ENCODE data around the gene PSMB8. TPM values are rescaled to one million over a fixed set of nuclear protein-coding genes. Genes with fewer than 3 reads are reported as not detected.

PSMB8 gene
- total RNA-seq, 3 donors from 2014 or later (not counting 1 experiment from before 2014, with no cell fraction given): 160 to 170 (median 161) TPM

DNA sequence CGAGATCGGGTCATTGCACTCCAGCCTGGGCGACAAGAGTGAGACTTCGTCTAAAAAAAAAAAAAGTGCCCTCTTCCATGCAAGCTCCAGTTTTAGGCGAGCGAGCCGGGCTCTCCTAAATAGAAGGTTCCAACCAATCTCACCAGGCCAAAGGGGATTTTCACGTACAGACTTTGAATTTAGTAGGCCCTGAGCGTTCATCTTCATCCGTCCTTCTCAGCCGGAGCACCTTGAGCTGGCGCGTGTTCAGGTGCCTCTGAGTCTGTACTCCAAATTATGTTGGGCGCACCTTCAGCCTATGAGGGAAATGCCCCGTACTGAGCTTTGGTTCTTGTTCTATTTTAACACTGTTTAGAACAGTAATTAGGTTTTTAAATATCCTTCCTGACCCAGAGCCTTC is 4.5 kb downstream of the PSMB8 start:
- H3K27ac ChIP-seq (ENCODE audit: low read length): peak overlapping the region; percentile 64
- Mint-ChIP-seq H3K36me3 (peaks cover 29% of the 10 kb centered on the region), H3K9me3 (no peaks in the 10 kb centered on the region), H3K4me3 (no peak overlapping the region), H3K27ac (peak overlapping the region; percentile 96 to 100), H3K27me3 (ENCODE audit: low read depth in 2 of 2) (no peaks in the 10 kb centered on the region), H3K4me1 (peaks cover 69 to 84% of the 10 kb centered on the region in 2 donors)
- H3K27me3 ChIP-seq (ENCODE audit: control insufficient read depth, insufficient read depth, low read length): no peaks in the 10 kb centered on the region
- intact Hi-C loops (cut with micrococcal nuclease): no loop called here
- H3K9me3 ChIP-seq (ENCODE audit: control insufficient read depth, insufficient read depth, low read length): no peaks in the 10 kb centered on the region
- TF ChIP-seq, protein P1, sequence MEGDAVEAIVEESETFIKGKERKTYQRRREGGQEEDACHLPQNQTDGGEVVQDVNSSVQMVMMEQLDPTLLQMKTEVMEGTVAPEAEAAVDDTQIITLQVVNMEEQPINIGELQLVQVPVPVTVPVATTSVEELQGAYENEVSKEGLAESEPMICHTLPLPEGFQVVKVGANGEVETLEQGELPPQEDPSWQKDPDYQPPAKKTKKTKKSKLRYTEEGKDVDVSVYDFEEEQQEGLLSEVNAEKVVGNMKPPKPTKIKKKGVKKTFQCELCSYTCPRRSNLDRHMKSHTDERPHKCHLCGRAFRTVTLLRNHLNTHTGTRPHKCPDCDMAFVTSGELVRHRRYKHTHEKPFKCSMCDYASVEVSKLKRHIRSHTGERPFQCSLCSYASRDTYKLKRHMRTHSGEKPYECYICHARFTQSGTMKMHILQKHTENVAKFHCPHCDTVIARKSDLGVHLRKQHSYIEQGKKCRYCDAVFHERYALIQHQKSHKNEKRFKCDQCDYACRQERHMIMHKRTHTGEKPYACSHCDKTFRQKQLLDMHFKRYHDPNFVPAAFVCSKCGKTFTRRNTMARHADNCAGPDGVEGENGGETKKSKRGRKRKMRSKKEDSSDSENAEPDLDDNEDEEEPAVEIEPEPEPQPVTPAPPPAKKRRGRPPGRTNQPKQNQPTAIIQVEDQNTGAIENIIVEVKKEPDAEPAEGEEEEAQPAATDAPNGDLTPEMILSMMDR (IDR thresholded peaks at IDR 0.05): no peak
- no peak overlapping the region for H3K4me3 ChIP-seq (ENCODE audit: low read length)
- WGBS (ENCODE audit: insufficient coverage): 94% methylated on average over 14 of the region's 15 CpGs
- DNase-seq (no peak), ATAC-seq (no peak)
- peaks cover 56% of the 10 kb centered on the region for H3K36me3 ChIP-seq (ENCODE audit: control insufficient read depth, insufficient read depth, low read length)
- peaks cover 46% of the 10 kb centered on the region for H3K4me1 ChIP-seq (ENCODE audit: control insufficient read depth, insufficient read depth, low read length)

DNA sequence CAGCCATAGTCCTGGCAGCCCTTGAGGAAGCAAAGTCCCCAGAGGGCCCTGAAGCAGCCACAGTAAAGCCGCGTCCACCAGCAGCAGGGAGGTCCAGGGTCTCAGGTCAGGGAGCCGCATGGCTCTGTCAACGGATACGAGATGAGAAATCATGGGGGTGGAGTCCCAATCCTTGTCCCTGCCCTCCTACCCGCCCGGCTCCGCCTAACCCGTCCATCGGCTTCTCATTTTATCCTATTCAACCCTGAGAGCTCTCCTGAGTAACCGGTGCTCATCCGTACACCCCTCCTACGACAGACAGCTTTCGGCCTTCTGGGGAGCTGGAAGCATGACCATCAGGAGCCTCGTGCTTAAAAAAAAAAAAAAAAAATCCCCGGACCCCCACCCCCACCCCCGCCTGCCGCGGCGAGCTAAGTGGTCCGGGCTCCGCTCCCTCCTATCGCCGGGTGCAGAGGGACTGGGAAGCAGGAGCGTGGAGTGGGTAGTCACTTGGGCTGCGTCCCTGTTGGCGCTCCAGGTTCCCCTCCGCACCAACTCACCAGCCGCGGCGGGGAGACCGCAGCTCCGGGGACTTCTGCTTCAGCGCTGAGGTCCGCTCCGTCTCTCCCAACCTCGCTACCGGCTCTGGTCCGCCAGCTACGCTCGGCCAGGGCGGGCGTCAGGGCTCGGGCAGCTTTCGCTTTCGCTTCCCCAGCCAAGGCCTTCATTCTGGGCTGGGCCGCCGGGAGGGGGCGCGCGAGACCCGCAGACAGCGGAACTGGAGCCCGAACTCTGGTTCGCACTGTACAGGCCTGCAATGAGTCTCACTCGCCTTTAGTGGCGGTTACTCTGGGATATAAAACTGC is 5.5 kb downstream of the PSMB8 start, which contains the start of gene TAP2:
TSS of gene TAP2 (minus strand) at position 626 of the 845 bp plus-strand sequence. CDS start at position 120, 506 bp downstream.
- peak within 1 kb of the TSS; percentile 95 for H3K4me3 Mint-ChIP-seq
- ATAC-seq (peak; percentile 88 to 99 (median 88)), DNase-seq (peak; percentile 97 to 99)
- 0% methylated on average over 48 of the region's 57 CpGs for WGBS (ENCODE audit: insufficient coverage)
- intact Hi-C loops (cut with micrococcal nuclease): loop anchor here (1.0 kb wide), 2 partner anchors 16 to 30 kb away; partner anchors contain the start of gene PSMB9
- Histone ChIP-seq H3K27me3 (ENCODE audit: control insufficient read depth, insufficient read depth, low read length) (no peaks in the 10 kb centered on the region), H3K27ac (ENCODE audit: low read length) (peak within 1 kb of the TSS; percentile 80), H3K4me3 (ENCODE audit: low read length) (peak within 1 kb of the TSS; percentile 63), H3K36me3 (ENCODE audit: control insufficient read depth, insufficient read depth, low read length) (peaks cover 66% of the 10 kb centered on the region), H3K4me1 (ENCODE audit: control insufficient read depth, insufficient read depth, low read length) (peaks cover 46% of the 10 kb centered on the region), H3K9me3 (ENCODE audit: control insufficient read depth, insufficient read depth, low read length) (no peaks in the 10 kb centered on the region)
- TF ChIP-seq, protein P1 (IDR thresholded peaks at IDR 0.05): peak; percentile 91
- peak within 1 kb of the TSS; percentile 96 to 100 for H3K27ac Mint-ChIP-seq
- peaks cover 69 to 84% of the 10 kb centered on the region in 2 donors for H3K4me1 Mint-ChIP-seq
- peaks cover 36% of the 10 kb centered on the region for H3K36me3 Mint-ChIP-seq
- no peaks in the 10 kb centered on the region for H3K9me3 Mint-ChIP-seq
- H3K27me3 Mint-ChIP-seq (ENCODE audit: low read depth in 2 of 2): no peaks in the 10 kb centered on the region

DNA sequence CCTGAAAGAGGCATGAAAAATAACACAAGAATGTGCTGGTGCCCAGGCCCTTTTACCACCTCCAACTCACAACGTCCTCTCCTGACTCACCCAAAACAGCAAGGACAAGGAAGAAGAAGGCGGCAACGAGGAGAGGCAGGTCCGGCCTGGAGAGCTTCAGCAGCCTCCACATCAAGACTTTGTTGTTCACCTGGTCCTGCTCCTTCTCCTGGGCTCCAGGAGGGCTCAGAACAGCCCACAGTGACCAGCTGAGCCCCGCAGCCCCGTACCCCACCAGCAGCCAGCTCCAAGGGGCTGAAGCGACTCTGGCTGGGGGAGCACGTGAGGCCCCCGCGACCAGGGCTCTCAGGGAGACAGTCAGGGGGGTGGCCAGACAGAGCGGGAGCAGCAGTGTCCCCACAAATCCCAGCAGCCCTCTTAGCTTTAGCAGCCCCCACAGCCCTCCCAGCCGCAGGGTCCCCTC is 6.2 kb downstream of the PSMB8 start:
- TF ChIP-seq, protein P1 (IDR thresholded peaks at IDR 0.05): no peak
- no peaks in the 10 kb centered on the region for H3K9me3 Mint-ChIP-seq
- peaks cover 73% of the 10 kb centered on the region for H3K36me3 ChIP-seq (ENCODE audit: control insufficient read depth, insufficient read depth, low read length)
- peaks cover 36% of the 10 kb centered on the region for H3K36me3 Mint-ChIP-seq
- H3K4me3 ChIP-seq (ENCODE audit: low read length): peak overlapping the region; percentile 63
- H3K4me3 Mint-ChIP-seq: peak overlapping the region; percentile 95
- DNase-seq: peak in 1 of 2 donors; percentile 27
- H3K9me3 ChIP-seq (ENCODE audit: control insufficient read depth, insufficient read depth, low read length): no peaks in the 10 kb centered on the region
- H3K27me3 Mint-ChIP-seq (ENCODE audit: low read depth in 2 of 2): no peaks in the 10 kb centered on the region
- H3K4me1 Mint-ChIP-seq: peaks cover 68 to 84% of the 10 kb centered on the region in 2 donors
- peak overlapping the region; percentile 80 for H3K27ac ChIP-seq (ENCODE audit: low read length)
- 25% methylated on average over 12 of the region's 12 CpGs for WGBS (ENCODE audit: insufficient coverage)
- intact Hi-C loops (cut with micrococcal nuclease): loop anchor here (1.0 kb wide), 2 partner anchors 17 to 31 kb away; partner anchors contain the start of gene PSMB9
- peak overlapping the region; percentile 96 to 100 for H3K27ac Mint-ChIP-seq
- H3K4me1 ChIP-seq (ENCODE audit: control insufficient read depth, insufficient read depth, low read length): peaks cover 43% of the 10 kb centered on the region
- ATAC-seq: no peak
- no peaks in the 10 kb centered on the region for H3K27me3 ChIP-seq (ENCODE audit: control insufficient read depth, insufficient read depth, low read length)
